ENCODE data around the gene RDH14. TPM values are rescaled to one million over a fixed set of nuclear protein-coding genes. Genes with fewer than 3 reads are reported as not detected.

Gene RDH14
- total RNA-seq, 1 experiment from 2014 or later, result 19.0 TPM

DNA sequence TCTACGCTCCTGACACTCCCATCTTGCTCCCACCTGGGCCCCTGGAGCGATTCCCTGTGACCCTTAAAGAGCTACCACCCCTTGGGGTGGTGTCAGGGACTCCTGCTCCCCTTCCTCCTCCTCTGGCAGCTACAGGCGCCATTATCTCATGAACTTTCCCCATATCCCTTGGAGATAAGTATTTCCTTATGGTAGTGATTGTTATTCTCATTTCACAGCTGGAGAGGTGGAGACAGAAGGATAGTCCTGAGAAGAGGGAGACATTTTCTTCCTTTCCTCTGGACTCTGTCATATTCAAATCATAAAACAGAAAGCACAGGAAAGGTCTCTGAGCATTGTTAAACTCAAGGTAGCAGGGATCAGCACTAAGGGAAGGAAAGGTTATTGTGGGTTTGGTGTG is 34.6 kb downstream of the RDH14 start:
- intact Hi-C loops (cut with micrococcal nuclease; ENCODE audit: unreplicated experiment), result loop anchor here (10.0 kb wide), 1 partner anchor 329 kb away; no protein-coding TSS in a partner anchor
- POLR2A ChIA-PET (ENCODE audit: low non-redundant PET), result no interaction called here
- CTCF ChIA-PET, result no interaction called here

GRCh38 chr2:18525236-18525635 is 35.2 kb downstream of the RDH14 start:
- ChIA-PET POLR2A (ENCODE audit: low non-redundant PET) (no interaction called here), CTCF (no interaction called here)
- H3K4me3 ChIP-seq (ENCODE audit: low read depth, low read length, poor library complexity, severe bottlenecking), result no peak overlapping the region
- H3K4me1 ChIP-seq (ENCODE audit: insufficient read depth, low read length, poor library complexity, severe bottlenecking), result no peaks in the 10 kb centered on the region
- no peaks in the 10 kb centered on the region for H3K36me3 ChIP-seq (ENCODE audit: insufficient read depth, low read length, poor library complexity, severe bottlenecking)
- DNase-seq (ENCODE audit: low spot score), result no peak
- TF ChIP-seq EZH2 (IDR thresholded peaks at IDR 0.05; ENCODE audit: borderline replicate concordance, low read depth, low read length, poor library complexity, severe bottlenecking), result no peak
- TF ChIP-seq, protein P1, sequence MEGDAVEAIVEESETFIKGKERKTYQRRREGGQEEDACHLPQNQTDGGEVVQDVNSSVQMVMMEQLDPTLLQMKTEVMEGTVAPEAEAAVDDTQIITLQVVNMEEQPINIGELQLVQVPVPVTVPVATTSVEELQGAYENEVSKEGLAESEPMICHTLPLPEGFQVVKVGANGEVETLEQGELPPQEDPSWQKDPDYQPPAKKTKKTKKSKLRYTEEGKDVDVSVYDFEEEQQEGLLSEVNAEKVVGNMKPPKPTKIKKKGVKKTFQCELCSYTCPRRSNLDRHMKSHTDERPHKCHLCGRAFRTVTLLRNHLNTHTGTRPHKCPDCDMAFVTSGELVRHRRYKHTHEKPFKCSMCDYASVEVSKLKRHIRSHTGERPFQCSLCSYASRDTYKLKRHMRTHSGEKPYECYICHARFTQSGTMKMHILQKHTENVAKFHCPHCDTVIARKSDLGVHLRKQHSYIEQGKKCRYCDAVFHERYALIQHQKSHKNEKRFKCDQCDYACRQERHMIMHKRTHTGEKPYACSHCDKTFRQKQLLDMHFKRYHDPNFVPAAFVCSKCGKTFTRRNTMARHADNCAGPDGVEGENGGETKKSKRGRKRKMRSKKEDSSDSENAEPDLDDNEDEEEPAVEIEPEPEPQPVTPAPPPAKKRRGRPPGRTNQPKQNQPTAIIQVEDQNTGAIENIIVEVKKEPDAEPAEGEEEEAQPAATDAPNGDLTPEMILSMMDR (conservative IDR thresholded peaks at IDR 0.05; ENCODE audit: low read depth, low read length), result no peak
- H3K27me3 ChIP-seq (replicated peaks; ENCODE audit: insufficient read depth, low read depth, low read length, poor library complexity), result no peaks in the 10 kb centered on the region
- intact Hi-C loops (cut with micrococcal nuclease; ENCODE audit: unreplicated experiment), result loop anchor here (10.0 kb wide), 1 partner anchor 330 kb away; no protein-coding TSS in a partner anchor
- H3K9me3 ChIP-seq (ENCODE audit: low read depth, low read length, poor library complexity, severe bottlenecking), result no peaks in the 10 kb centered on the region
- BruUV-seq (replicated peaks), result no TSS peak
- H3K27ac ChIP-seq (ENCODE audit: low read depth, low read length, poor library complexity, severe bottlenecking), result no peak overlapping the region

More for the DNA sequence above, 34.6 kb downstream of the RDH14 start:
- BruUV-seq (replicated peaks), result no TSS peak
- TF ChIP-seq, protein P1 (conservative IDR thresholded peaks at IDR 0.05; ENCODE audit: low read depth, low read length), result no peak
- TF ChIP-seq EZH2 (IDR thresholded peaks at IDR 0.05; ENCODE audit: borderline replicate concordance, low read depth, low read length, poor library complexity, severe bottlenecking), result no peak
- no peak overlapping the region for H3K27ac ChIP-seq (ENCODE audit: low read depth, low read length, poor library complexity, severe bottlenecking)
- no peak for DNase-seq (ENCODE audit: low spot score)
- H3K9me3 ChIP-seq (ENCODE audit: low read depth, low read length, poor library complexity, severe bottlenecking), result no peaks in the 10 kb centered on the region
- H3K4me3 ChIP-seq (ENCODE audit: low read depth, low read length, poor library complexity, severe bottlenecking), result no peak overlapping the region
- no peaks in the 10 kb centered on the region for H3K36me3 ChIP-seq (ENCODE audit: insufficient read depth, low read length, poor library complexity, severe bottlenecking)
- no peaks in the 10 kb centered on the region for H3K27me3 ChIP-seq (replicated peaks; ENCODE audit: insufficient read depth, low read depth, low read length, poor library complexity)
- H3K4me1 ChIP-seq (ENCODE audit: insufficient read depth, low read length, poor library complexity, severe bottlenecking), result no peaks in the 10 kb centered on the region

- no peaks in the 10 kb centered on the region for H3K4me1 ChIP-seq (ENCODE audit: insufficient read depth, low read length, poor library complexity, severe bottlenecking)
- no peak for DNase-seq (ENCODE audit: low spot score)
- intact Hi-C loops (cut with micrococcal nuclease; ENCODE audit: unreplicated experiment), result loop anchor here (10.0 kb wide), 1 partner anchor 332 kb away; no protein-coding TSS in a partner anchor
- no peaks in the 10 kb centered on the region for H3K27me3 ChIP-seq (replicated peaks; ENCODE audit: insufficient read depth, low read depth, low read length, poor library complexity)
- CTCF ChIA-PET, result no interaction called here
- no peaks in the 10 kb centered on the region for H3K36me3 ChIP-seq (ENCODE audit: insufficient read depth, low read length, poor library complexity, severe bottlenecking)
- no TSS peak for BruUV-seq (replicated peaks)
- H3K27ac ChIP-seq (ENCODE audit: low read depth, low read length, poor library complexity, severe bottlenecking), result no peak overlapping the region
- H3K4me3 ChIP-seq (ENCODE audit: low read depth, low read length, poor library complexity, severe bottlenecking), result no peak overlapping the region
- no peaks in the 10 kb centered on the region for H3K9me3 ChIP-seq (ENCODE audit: low read depth, low read length, poor library complexity, severe bottlenecking)
- POLR2A ChIA-PET (ENCODE audit: low non-redundant PET), result no interaction called here
- no peak for TF ChIP-seq EZH2 (IDR thresholded peaks at IDR 0.05; ENCODE audit: borderline replicate concordance, low read depth, low read length, poor library complexity, severe bottlenecking)
- TF ChIP-seq, protein P1 (conservative IDR thresholded peaks at IDR 0.05; ENCODE audit: low read depth, low read length), result no peak
Observed at GRCh38 chr2:18522484-18523146, 37.8 kb downstream of the RDH14 start.
